Naive thymus-derived CD4-positive, alpha-beta T cell (primary cell): ENCODE measurements around the gene CRACR2B. TPM values are rescaled to one million over a fixed set of nuclear protein-coding genes. Genes with fewer than 3 reads are reported as not detected.
A peak's percentile ranks its signal among the peaks of the same experiment; 100 is the strongest.

ENCODE experiments used
- ATAC-seq: fragments of 150-1000 bp; cut with Tn5 transposase; 2 replicates; pipeline ENCODE4 v1.10.0; 2021; ENCODE audit warnings: mild to moderate bottlenecking, moderate library complexity
- CTCF ChIA-PET: fragments of 350-600 bp; sonication (Branson Sonifier 250); formaldehyde crosslinking; loops from one replicate; lab custom pipeline; 2021; ENCODE audit warnings: antibody characterized with exemption; lab: Charles Lee
- POLR2A ChIA-PET: fragments of 350-600 bp; sonication (Branson Sonifier 250); formaldehyde crosslinking; loops from one replicate; lab custom pipeline; 2021; ENCODE audit warnings: antibody characterized with exemption, inconsistent platforms; lab: Charles Lee
- DNase-seq, 9 donors: peaks; one replicate each; pipeline versions ENCODE4 v3.0.0 to v3.0.0-alpha.2; 2020 to 2022; ENCODE audit warnings: mixed read lengths in 1 of 9
- H3K27ac ChIP-seq: one replicate; pipeline ENCODE4 v1.7.0; 2013; ENCODE audit warnings: mild to moderate bottlenecking, low read depth, low read length, moderate library complexity
- H3K27me3 ChIP-seq, 2 donors: one replicate each; pipeline ENCODE4 v1.7.0; 2013; ENCODE audit warnings: low read length in 2 of 2, mild to moderate bottlenecking in 2 of 2, moderate library complexity in 2 of 2; ENCODE audit not compliant: control insufficient read depth in 2 of 2, insufficient read depth in 2 of 2
- H3K36me3 ChIP-seq, 3 experiments: 1 replicate in 2 of 3; 2 replicates in 1 of 3; pipeline ENCODE4 v1.7.0; 2013; ENCODE audit warnings: low read length in 3 of 3, mild to moderate bottlenecking in 3 of 3, moderate library complexity in 1 of 3; ENCODE audit not compliant: insufficient read depth in 3 of 3, control insufficient read depth in 2 of 3
- H3K4me1 ChIP-seq, 2 donors: one replicate each; pipeline ENCODE4 v1.7.0; 2013; ENCODE audit warnings: low read length in 2 of 2, mild to moderate bottlenecking in 2 of 2, moderate library complexity in 1 of 2; ENCODE audit not compliant: control insufficient read depth in 2 of 2, insufficient read depth in 2 of 2
- H3K4me3 ChIP-seq: 2 replicates; pipeline ENCODE4 v1.7.0; 2013; ENCODE audit warnings: mild to moderate bottlenecking, low read length
- H3K9me3 ChIP-seq, 3 experiments: 1 replicate in 2 of 3; 2 replicates in 1 of 3; pipeline ENCODE4 v1.7.0; 2013; ENCODE audit warnings: low read length in 3 of 3; ENCODE audit not compliant: control insufficient read depth in 2 of 3
- H3K27ac Mint-ChIP-seq, 9 donors: one replicate each; pipeline ENCODE4 v1.8.0; 2020 to 2022; ENCODE audit warnings: mixed read lengths in 9 of 9, mild to moderate bottlenecking in 8 of 9, moderate library complexity in 5 of 9, inconsistent platforms in 2 of 9
- H3K27me3 Mint-ChIP-seq, 5 donors: one replicate each; pipeline ENCODE4 v1.8.0; 2021 to 2022; ENCODE audit warnings: mixed read lengths in 5 of 5, mild to moderate bottlenecking in 1 of 5
- H3K36me3 Mint-ChIP-seq, 5 donors: one replicate each; pipeline ENCODE4 v1.8.0; 2020 to 2022; ENCODE audit warnings: mixed read lengths in 5 of 5, mild to moderate bottlenecking in 3 of 5, inconsistent platforms in 1 of 5
- H3K4me1 Mint-ChIP-seq, 7 donors: one replicate each; pipeline ENCODE4 v1.8.0; 2020 to 2022; ENCODE audit warnings: mixed read lengths in 7 of 7, mild to moderate bottlenecking in 3 of 7, inconsistent platforms in 1 of 7
- H3K4me3 Mint-ChIP-seq, 10 donors: one replicate each; pipeline ENCODE4 v1.8.0; 2020 to 2022; ENCODE audit warnings: mild to moderate bottlenecking in 10 of 10, mixed read lengths in 10 of 10, moderate library complexity in 6 of 10, inconsistent platforms in 2 of 10
- H3K9me3 Mint-ChIP-seq, 11 donors: one replicate each; pipeline ENCODE4 v1.8.0; 2020 to 2022; ENCODE audit warnings: mixed read lengths in 11 of 11, mild to moderate bottlenecking in 4 of 11, inconsistent platforms in 1 of 11, moderate library complexity in 1 of 11
- intact Hi-C, 2 donors: fragments of 100-400 bp; cut with micrococcal nuclease; formaldehyde crosslinking; loops; one replicate each; pipeline ENCODE4 v1.15.1; 2023
- polyA plus RNA-seq, 2 donors: library from polyadenylated mRNA; unstranded; fragments of 300-500 nt; fragmentation: Illumina TruSeq; gene quantifications; one replicate each; pipeline ENCODE4 v1.2.3, GENCODE V29; 2021
- total RNA-seq, 6 experiments: library from RNA in 5 of 6; stranded (reverse) in 5 of 6; gene quantifications; 1 replicate in 5 of 6; 2 replicates in 1 of 6; pipeline ENCODE4 v1.2.3 and lab custom pipeline; 2021 to 2026

Gene CRACR2B
- total and polyA plus RNA-seq, 7 experiments from 2014 or later, result 0.62 to 3.9 (median 2.0) TPM; not detected in 3

GRCh38 chr11:808427-809286, 19.1 kb upstream of the CRACR2B start:
- peak in 1 of 9 donors; percentile 46 for DNase-seq
- Mint-ChIP-seq H3K4me1 (peaks cover 8 to 53% (median 38%) of the 10 kb centered on the region in 7 donors), H3K9me3 (peaks cover 0 to 3% (median 0%) of the 10 kb centered on the region in 11 donors), H3K27me3 (no peaks in the 10 kb centered on the region), H3K4me3 (peak overlapping the region; percentile 88 to 96 (median 95)), H3K27ac (peak overlapping the region; percentile 91 to 99 (median 97)), H3K36me3 (peaks cover 0 to 16% (median 0%) of the 10 kb centered on the region in 5 donors)
- H3K27me3 ChIP-seq, result no peaks in the 10 kb centered on the region
- peaks cover 32 to 33% of the 10 kb centered on the region in 2 donors for H3K4me1 ChIP-seq
- H3K4me3 ChIP-seq, result peak overlapping the region; percentile 96
- peak overlapping the region; percentile 96 for H3K27ac ChIP-seq
- peaks cover 10 to 28% (median 12%) of the 10 kb centered on the region in 3 experiments for H3K36me3 ChIP-seq
- ATAC-seq, result no peak
- intact Hi-C loops, result loop anchor here (1.0 to 2.0 kb wide), 11 partner anchors 11 to 1592 kb away; partner anchors contain the start of genes PHRF1 (in 2 of the 2), GATD1 (in 1 of the 2), POLR2L (in 1 of the 2) and RNH1 (in 1 of the 2)
- H3K9me3 ChIP-seq, result no peaks in the 10 kb centered on the region
- ChIA-PET CTCF (no interaction called here), POLR2A (interaction anchor here (0.7 to 2.2 kb wide), 15 partner anchors 10 to 571 kb away, joined by 3 to 51 read pairs (median 4); partner anchors contain the start of genes DEAF1, PNPLA2, SLC25A22 and TMEM80)

GRCh38 chr11:809287-810039, 18.3 kb upstream of the CRACR2B start, which contains the start of gene RPLP2:
RPLP2 (plus strand) TSS chr11:809967; CDS start chr11:810235, 268 bp downstream.
- Histone ChIP-seq H3K36me3 (peaks cover 10 to 33% (median 12%) of the 10 kb centered on the region in 3 experiments), H3K27ac (peak within 1 kb of the TSS; percentile 96), H3K4me1 (peaks cover 24 to 26% of the 10 kb centered on the region in 2 donors), H3K9me3 (no peaks in the 10 kb centered on the region), H3K27me3 (no peaks in the 10 kb centered on the region), H3K4me3 (peak within 1 kb of the TSS; percentile 96)
- Mint-ChIP-seq H3K9me3 (peaks cover 0 to 3% (median 0%) of the 10 kb centered on the region in 11 donors), H3K27ac (peak within 1 kb of the TSS; percentile 91 to 99 (median 97)), H3K27me3 (no peaks in the 10 kb centered on the region), H3K4me1 (peaks cover 8 to 51% (median 32%) of the 10 kb centered on the region in 7 donors), H3K36me3 (peaks cover 0 to 16% (median 0%) of the 10 kb centered on the region in 5 donors), H3K4me3 (peak within 1 kb of the TSS; percentile 88 to 96 (median 95))
- POLR2A ChIA-PET, result interaction anchor here (0.6 to 2.2 kb wide), 14 partner anchors 9 to 572 kb away, joined by 3 to 51 read pairs (median 4); partner anchors contain the start of genes DEAF1, PNPLA2, SLC25A22 and TMEM80
- intact Hi-C loops, result loop anchor here (1.0 to 2.0 kb wide), 11 partner anchors 10 to 1591 kb away; partner anchors contain the start of genes PHRF1 (in 2 of the 2), GATD1 (in 1 of the 2), POLR2L (in 1 of the 2) and RNH1 (in 1 of the 2)
- DNase-seq (peak; percentile 95 to 99 (median 98)), ATAC-seq (peak; percentile 90)
- CTCF ChIA-PET, result interaction anchor here (0.6 kb wide), 1 partner anchor 64 kb away, joined by 4 read pairs; no protein-coding TSS in a partner anchor

- H3K36me3 ChIP-seq, result peaks cover 10 to 33% (median 12%) of the 10 kb centered on the region in 3 experiments
- Mint-ChIP-seq H3K27ac (peak overlapping the region; percentile 91 to 99 (median 97)), H3K36me3 (peaks cover 0 to 16% (median 0%) of the 10 kb centered on the region in 5 donors), H3K4me1 (peaks cover 8 to 50% (median 31%) of the 10 kb centered on the region in 7 donors), H3K9me3 (peaks cover 0 to 3% (median 0%) of the 10 kb centered on the region in 11 donors), H3K27me3 (no peaks in the 10 kb centered on the region), H3K4me3 (peak overlapping the region; percentile 88 to 96 (median 95))
- intact Hi-C loops, result no loop called here
- CTCF ChIA-PET, result interaction anchor here (0.6 to 1.3 kb wide), 2 partner anchors 9 to 65 kb away, joined by 3 to 4 read pairs; no protein-coding TSS in a partner anchor
- peaks cover 22 to 25% of the 10 kb centered on the region in 2 donors for H3K4me1 ChIP-seq
- H3K27ac ChIP-seq, result peak overlapping the region; percentile 96
- H3K4me3 ChIP-seq, result peak overlapping the region; percentile 96
- POLR2A ChIA-PET, result interaction anchor here (0.6 to 2.2 kb wide), 13 partner anchors 9 to 573 kb away, joined by 3 to 51 read pairs (median 5); partner anchors contain the start of genes DEAF1, PNPLA2, SLC25A22 and TMEM80
- peak; percentile 16 for ATAC-seq
- H3K27me3 ChIP-seq, result no peaks in the 10 kb centered on the region
- H3K9me3 ChIP-seq, result no peaks in the 10 kb centered on the region
- DNase-seq, result no peak
Measured at GRCh38 chr11:810040-810567, 17.6 kb upstream of the CRACR2B start.

GRCh38 chr11:811446-812245, 16.1 kb upstream of the CRACR2B start:
- Histone ChIP-seq H3K4me3 (peak overlapping the region; percentile 96), H3K9me3 (no peaks in the 10 kb centered on the region), H3K36me3 (peaks cover 10 to 33% (median 12%) of the 10 kb centered on the region in 3 experiments), H3K4me1 (peaks cover 22 to 25% of the 10 kb centered on the region in 2 donors), H3K27ac (peak overlapping the region; percentile 96), H3K27me3 (no peaks in the 10 kb centered on the region)
- ChIA-PET CTCF (interaction anchor here (1.3 kb wide), 1 partner anchor 8 kb away, joined by 3 read pairs; no protein-coding TSS in a partner anchor), POLR2A (interaction anchor here (0.7 to 2.2 kb wide), 4 partner anchors 8 to 238 kb away, joined by 4 to 28 read pairs (median 4); no protein-coding TSS in a partner anchor)
- no peak for ATAC-seq
- Mint-ChIP-seq H3K27ac (peak overlapping the region; percentile 74 to 99 (median 87)), H3K27me3 (no peaks in the 10 kb centered on the region), H3K9me3 (peaks cover 0 to 3% (median 0%) of the 10 kb centered on the region in 11 donors), H3K4me3 (peak overlapping the region; percentile 79 to 96 (median 90)), H3K36me3 (peaks cover 0 to 16% (median 0%) of the 10 kb centered on the region in 5 donors), H3K4me1 (peaks cover 8 to 44% (median 31%) of the 10 kb centered on the region in 7 donors)
- no peak for DNase-seq
- intact Hi-C loops, result no loop called here

- intact Hi-C loops, result no loop called here
Measured at GRCh38 chr11:812390-812789, 15.3 kb upstream of the CRACR2B start.

More at GRCh38 chr11:812390-812789, 15.3 kb upstream of the CRACR2B start:
- Mint-ChIP-seq H3K9me3 (peaks cover 0 to 3% (median 0%) of the 10 kb centered on the region in 11 donors), H3K27ac (peak overlapping the region in 3 of 9 donors; percentile 38 to 93 (median 62)), H3K4me1 (peaks cover 8 to 42% (median 31%) of the 10 kb centered on the region in 7 donors), H3K27me3 (no peaks in the 10 kb centered on the region), H3K36me3 (peaks cover 0 to 16% (median 0%) of the 10 kb centered on the region in 5 donors), H3K4me3 (peak overlapping the region in 6 of 10 donors; percentile 27 to 96 (median 63))
- Histone ChIP-seq H3K9me3 (no peaks in the 10 kb centered on the region), H3K4me3 (no peak overlapping the region), H3K4me1 (peaks cover 22 to 25% of the 10 kb centered on the region in 2 donors), H3K27me3 (no peaks in the 10 kb centered on the region), H3K36me3 (peaks cover 10 to 33% (median 12%) of the 10 kb centered on the region in 3 experiments), H3K27ac (no peak overlapping the region)
- no peak for ATAC-seq
- CTCF ChIA-PET, result no interaction called here
- POLR2A ChIA-PET, result interaction anchor here (0.7 to 2.2 kb wide), 6 partner anchors 8 to 752 kb away, joined by 3 to 28 read pairs (median 4); no protein-coding TSS in a partner anchor
- DNase-seq, result no peak
